ENCODE measurements around the gene SRRM2.

GRCh38 chr16:2741168-2741567 is 11.3 kb upstream of the SRRM2 start:
- TF ChIP-seq POLR2A (IDR thresholded peaks at IDR 0.05; ENCODE audit: low read depth, low read length) (no peak), POLR2AphosphoS5 (IDR thresholded peaks at IDR 0.05; ENCODE audit: low read depth, low read length) (no peak)

All from GM12892 (cell line).